HG03571 (cell line): ENCODE measurements around the gene ERICH6.

Experiments used
- ATAC-seq: cut with Tn5 transposase; IDR thresholded peaks from one replicate; pipeline ENCODE4 v1.9.1; 2021; ENCODE audit not compliant: unreplicated experiment

ERICH6 gene

GRCh38 chr3:150620002-150620689, 83.6 kb downstream of the ERICH6 start:
- no peak for ATAC-seq

GRCh38 chr3:150613709-150614480, 89.8 kb downstream of the ERICH6 start:
- no peak for ATAC-seq

- ATAC-seq = no peak
These were observed 90.7 kb downstream of the ERICH6 start for GRCh38 chr3:150613034-150613433.

- ATAC-seq = no peak
These were observed 91.2 kb downstream of the ERICH6 start for GRCh38 chr3:150612494-150612893.

- ATAC-seq = no peak
These were observed 92.1 kb downstream of the ERICH6 start for GRCh38 chr3:150611666-150612065.

GRCh38 chr3:150610785-150611184, 92.9 kb downstream of the ERICH6 start:
- ATAC-seq = no peak

GRCh38 chr3:150609988-150610387, 93.7 kb downstream of the ERICH6 start:
- ATAC-seq = no peak
